ENCODE data around the gene TOP1.

TOP1 gene

DNA sequence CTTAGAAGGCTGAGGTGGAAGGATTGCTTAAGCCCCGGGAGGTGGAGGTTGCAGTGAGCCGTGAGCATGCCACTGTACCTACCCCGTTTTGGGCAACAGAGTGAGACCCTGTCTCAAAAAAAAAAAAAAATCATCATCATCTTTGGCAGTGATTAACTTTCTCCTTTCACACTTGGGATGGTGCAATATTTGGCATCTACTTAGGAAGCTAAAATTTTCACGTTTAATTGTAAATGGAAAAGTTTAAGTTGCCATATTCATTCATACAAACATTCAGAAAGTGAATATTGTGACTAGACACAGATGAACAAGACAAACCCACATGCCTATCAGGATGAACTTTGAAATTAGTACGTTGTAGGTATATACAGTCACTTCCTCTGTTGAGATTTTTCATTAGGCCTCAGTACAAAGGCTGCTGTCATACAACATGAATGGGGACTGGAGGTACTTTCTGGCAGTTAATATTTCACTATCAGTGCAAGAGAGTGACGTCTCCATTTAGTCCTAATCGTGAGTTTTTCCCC is 10.3 kb downstream of the TOP1 start:
- no peak for DNase-seq (ENCODE audit: low read depth)
- H3K4me3 ChIP-seq (ENCODE audit: control insufficient read depth, low read depth, low read length) = no peak overlapping the region
- TF ChIP-seq, protein P1, sequence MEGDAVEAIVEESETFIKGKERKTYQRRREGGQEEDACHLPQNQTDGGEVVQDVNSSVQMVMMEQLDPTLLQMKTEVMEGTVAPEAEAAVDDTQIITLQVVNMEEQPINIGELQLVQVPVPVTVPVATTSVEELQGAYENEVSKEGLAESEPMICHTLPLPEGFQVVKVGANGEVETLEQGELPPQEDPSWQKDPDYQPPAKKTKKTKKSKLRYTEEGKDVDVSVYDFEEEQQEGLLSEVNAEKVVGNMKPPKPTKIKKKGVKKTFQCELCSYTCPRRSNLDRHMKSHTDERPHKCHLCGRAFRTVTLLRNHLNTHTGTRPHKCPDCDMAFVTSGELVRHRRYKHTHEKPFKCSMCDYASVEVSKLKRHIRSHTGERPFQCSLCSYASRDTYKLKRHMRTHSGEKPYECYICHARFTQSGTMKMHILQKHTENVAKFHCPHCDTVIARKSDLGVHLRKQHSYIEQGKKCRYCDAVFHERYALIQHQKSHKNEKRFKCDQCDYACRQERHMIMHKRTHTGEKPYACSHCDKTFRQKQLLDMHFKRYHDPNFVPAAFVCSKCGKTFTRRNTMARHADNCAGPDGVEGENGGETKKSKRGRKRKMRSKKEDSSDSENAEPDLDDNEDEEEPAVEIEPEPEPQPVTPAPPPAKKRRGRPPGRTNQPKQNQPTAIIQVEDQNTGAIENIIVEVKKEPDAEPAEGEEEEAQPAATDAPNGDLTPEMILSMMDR (IDR thresholded peaks at IDR 0.05; ENCODE audit: control insufficient read depth, insufficient read depth, low read depth, low read length, missing control alignments) = no peak

DNA sequence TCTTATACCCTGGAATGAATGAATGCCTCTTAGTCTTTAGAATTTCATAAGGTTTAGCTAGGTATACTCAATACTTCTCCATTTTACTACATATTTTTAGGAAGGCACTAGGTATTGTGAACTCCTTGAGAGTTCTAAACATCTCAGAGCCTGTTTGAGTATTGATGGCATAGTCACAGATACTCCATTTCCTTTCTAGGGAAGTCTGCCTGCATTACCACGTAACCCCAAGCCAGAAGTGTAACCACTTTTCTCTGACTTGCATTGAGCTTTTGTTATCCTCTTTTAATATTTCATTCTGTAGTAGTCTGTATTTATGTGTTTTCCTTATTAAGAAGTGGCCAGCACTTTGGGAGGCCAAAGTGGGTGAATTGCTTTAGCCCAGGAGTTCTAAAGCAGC is 12.2 kb downstream of the TOP1 start:
- TF ChIP-seq, protein P1 (IDR thresholded peaks at IDR 0.05; ENCODE audit: control insufficient read depth, insufficient read depth, low read depth, low read length, missing control alignments) = no peak
- no peak for DNase-seq (ENCODE audit: low read depth)
- H3K4me3 ChIP-seq (ENCODE audit: control insufficient read depth, low read depth, low read length) = no peak overlapping the region

DNA sequence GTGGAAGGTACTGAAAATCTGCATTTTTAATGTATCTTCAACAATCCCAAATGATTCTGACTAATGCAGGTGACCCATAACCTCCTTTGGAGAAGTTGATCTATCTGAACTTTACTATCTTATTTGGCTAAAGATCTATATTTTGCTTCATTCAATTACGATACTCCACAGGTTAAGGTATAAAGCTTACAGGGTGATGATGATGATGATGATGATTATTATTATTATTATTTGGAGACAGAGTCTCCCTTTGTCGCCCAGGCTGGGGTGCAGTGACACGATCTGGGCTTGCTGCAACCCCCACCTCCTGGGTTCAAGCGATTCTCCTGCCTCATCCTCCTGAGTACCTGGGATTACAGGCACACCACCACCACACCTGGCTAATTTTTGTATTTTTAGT is 13.1 kb downstream of the TOP1 start:
- DNase-seq (ENCODE audit: low read depth) = no peak
- no peak overlapping the region for H3K4me3 ChIP-seq (ENCODE audit: control insufficient read depth, low read depth, low read length)
- TF ChIP-seq, protein P1 (IDR thresholded peaks at IDR 0.05; ENCODE audit: control insufficient read depth, insufficient read depth, low read depth, low read length, missing control alignments) = no peak

DNA sequence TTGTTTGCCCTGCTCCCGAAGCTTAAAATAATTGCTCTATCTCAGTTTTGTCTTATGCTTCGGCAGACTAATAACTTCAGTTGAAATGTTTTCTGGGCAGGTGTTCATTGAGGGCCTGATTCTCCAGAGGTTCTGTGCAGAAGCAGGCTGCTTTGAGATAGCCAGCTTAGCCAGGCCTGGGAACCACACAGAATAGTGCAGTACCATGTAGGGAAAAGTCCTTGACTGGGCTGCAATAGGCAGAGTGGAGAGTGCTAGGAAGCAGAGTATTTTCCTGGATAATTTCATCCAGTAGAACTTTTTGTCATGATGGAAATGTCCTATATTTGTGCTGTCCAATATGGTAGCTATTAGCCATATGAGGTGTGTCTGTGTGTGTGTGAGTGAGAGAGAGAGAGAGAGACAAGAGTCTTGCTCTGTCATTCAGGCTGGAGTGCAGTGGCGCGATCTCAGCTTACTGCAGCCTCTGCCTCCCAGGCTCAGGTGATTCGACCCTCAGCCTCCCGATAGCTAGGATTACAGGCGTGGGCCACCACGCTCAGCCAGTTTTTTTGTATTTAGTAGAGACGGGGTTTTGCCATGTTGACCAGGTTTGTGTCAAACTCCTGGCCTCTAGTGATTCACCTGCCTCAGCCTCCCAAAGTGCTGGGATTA is 15.9 kb downstream of the TOP1 start:
- no peak for DNase-seq (ENCODE audit: low read depth)
- H3K4me3 ChIP-seq (ENCODE audit: control insufficient read depth, low read depth, low read length) = no peak overlapping the region
- TF ChIP-seq, protein P1 (IDR thresholded peaks at IDR 0.05; ENCODE audit: control insufficient read depth, insufficient read depth, low read depth, low read length, missing control alignments) = no peak

DNA sequence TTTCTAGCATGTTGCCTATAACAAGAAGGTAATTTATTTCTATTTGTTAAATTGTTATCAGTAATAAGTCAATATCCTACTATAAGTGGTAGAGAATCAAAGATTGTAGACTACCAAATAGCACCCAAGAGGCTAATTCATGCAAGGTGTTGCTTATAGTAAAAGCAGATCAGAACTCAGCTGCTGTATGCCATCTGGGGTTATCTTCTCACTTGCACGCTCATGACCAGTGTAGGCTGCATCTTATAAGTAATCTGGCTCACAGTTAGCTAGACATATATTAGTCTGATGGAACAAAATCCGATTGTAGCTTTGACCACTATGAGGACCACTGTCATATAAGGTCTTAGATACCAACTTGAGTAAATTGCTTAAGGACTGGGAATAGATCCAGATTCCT is 17.0 kb downstream of the TOP1 start:
- no peak for DNase-seq (ENCODE audit: low read depth)
- TF ChIP-seq, protein P1 (IDR thresholded peaks at IDR 0.05; ENCODE audit: control insufficient read depth, insufficient read depth, low read depth, low read length, missing control alignments) = no peak
- H3K4me3 ChIP-seq (ENCODE audit: control insufficient read depth, low read depth, low read length) = no peak overlapping the region

DNA sequence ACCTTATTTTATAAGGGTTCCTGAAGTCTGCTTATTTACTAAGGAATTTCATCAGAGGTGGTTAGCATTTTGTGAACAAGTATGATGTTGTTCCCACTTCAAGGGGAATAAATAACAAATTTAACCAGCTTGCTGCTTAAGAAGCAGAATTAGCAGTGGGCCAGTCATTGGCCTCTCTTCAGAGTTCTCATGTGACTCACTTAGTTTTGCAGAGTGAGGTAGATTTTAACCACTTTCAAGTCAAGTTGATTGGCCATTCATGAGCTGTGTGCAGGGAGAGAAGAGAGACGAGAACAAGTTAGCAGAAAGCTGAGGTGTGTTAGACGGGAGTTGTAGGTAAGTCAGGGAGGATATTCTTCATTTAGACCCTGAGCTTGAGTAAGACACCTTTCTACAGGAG is 18.1 kb downstream of the TOP1 start:
- no peak for DNase-seq (ENCODE audit: low read depth)
- TF ChIP-seq, protein P1 (IDR thresholded peaks at IDR 0.05; ENCODE audit: control insufficient read depth, insufficient read depth, low read depth, low read length, missing control alignments) = no peak
- no peak overlapping the region for H3K4me3 ChIP-seq (ENCODE audit: control insufficient read depth, low read depth, low read length)
